ENCODE results near the gene NUDCD3. TPM values are rescaled to one million over a fixed set of nuclear protein-coding genes. Genes with fewer than 3 reads are reported as not detected.

Gene NUDCD3
- polyA plus RNA-seq, 3 donors, result 88.7 to 90.7 (median 90.4) TPM

DNA sequence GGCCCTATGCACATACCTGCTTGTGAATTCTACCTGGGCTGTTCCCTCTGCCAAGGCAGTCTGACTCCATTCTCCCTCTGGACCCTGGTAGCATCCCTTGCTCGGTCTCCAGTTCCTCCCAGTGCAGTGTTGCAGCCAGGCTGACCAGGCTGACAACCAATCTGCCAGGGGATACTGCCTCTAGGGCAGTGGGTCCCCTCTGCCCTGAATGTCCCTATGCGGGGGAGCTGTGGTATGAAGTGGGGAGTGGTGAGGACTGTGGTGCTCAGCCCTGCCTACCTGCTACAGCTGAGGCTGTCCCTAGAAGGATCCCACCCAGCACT lies 117.1 kb downstream of the NUDCD3 start:
- no peak for DNase-seq (ENCODE audit: low read depth in 3 of 3, low spot score in 2 of 3)

DNA sequence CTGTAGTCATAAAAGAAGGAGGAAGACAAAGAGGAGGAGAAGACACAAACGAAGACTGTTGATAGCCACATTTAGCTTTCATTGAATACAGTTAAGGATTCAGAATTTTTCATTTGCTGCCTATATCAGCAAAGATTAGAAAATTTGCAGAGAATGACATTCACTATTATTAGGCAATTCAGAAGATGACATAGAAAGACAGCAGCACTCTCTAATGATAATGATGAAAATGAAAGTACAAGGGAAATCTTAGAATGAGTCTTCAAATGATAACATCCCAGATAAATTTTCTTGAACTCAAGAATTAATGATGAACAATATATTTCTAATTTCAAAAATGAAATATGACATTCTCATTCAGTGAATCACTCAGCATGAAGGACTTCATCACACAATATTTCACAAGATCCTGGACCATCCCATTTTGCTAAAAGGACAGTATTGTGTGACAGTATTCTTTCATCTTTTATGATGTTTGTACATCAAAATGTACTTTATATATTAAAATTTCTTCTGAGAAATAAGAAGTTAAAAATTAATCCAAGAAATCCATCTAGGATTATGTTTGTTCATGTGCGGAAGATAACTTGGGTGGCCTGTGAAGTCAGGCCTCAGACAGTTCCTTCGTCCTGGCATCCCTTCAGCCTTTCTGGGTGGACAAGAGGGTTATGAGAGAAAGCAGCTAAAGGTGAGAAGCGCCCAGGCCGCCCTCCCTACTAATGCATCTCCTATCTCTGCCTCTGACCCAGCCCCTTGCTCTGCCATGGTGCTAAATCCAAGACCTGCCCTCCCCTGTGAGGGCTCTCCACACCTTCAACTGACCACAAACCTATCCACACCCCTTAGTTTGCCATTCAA lies 117.7 kb downstream of the NUDCD3 start:
- no peak for DNase-seq (ENCODE audit: low read depth in 3 of 3, low spot score in 2 of 3)

DNA sequence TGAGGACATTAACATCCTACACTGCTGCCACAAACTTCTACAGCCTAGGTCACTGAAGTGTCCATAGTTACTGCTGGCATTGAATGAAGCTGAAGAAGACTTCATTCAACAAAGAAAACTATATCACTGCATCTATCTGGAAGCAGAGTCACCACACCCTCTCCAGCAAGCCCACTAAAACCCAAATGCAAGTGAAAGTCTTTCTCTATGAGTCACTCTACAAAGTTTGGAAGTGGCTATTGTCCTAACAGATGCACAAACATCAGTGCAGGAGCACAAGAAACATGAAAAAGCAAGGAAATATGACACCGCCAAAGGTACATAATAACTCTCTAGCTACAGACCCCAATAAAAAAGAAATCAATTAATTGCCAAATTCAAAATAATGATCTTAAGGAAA lies 121.6 kb downstream of the NUDCD3 start:
- no peak for DNase-seq (ENCODE audit: low read depth in 3 of 3, low spot score in 2 of 3)

DNA sequence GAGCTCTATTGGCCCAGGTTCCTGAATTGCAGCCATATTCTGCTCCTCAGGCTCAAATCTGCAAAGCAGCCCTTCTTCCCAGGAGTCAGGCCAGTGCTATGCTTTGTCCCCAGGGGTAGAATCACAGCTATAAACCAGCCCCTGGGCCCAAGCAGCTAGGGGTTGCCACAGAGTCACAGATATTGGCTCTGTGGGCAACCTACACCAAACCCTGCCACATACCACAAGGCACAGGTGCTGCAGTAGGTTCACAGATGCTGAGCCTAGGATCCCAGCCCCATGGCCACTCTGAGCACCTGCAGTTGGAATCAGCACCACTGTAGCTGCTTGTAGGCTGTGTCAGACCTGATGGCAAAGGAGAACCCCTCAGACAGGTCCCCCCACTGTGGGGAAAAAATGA lies 122.0 kb downstream of the NUDCD3 start:
- no peak for DNase-seq (ENCODE audit: low read depth in 3 of 3, low spot score in 2 of 3)

DNA sequence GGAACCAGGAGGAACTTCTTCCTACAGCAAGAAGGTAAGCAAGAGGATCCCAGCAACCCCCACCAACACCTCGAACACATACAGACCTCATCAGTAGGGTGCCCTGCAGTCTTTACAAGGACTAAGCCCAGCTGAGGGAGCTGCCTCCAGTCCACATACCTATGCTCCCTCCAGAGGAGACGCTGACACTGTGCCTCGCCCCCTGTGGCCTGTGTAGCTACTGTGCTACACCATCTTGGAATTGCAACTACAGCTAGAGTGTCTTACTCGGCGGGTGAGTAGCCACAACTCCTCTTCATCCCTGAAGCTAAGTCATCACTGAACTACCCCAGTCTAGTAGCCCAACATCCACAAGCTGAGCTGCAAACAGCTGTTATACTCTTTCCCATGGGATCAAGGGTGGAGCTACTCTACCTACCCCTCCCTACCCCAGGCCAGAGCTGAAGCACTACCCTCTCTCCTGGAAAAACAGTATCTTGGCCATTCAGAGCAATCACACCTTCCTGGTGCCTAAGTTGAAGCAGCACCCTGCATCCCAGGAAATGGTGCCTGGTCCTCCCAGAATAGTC lies 122.9 kb downstream of the NUDCD3 start:
- DNase-seq (ENCODE audit: low read depth in 3 of 3, low spot score in 2 of 3), result no peak

DNA sequence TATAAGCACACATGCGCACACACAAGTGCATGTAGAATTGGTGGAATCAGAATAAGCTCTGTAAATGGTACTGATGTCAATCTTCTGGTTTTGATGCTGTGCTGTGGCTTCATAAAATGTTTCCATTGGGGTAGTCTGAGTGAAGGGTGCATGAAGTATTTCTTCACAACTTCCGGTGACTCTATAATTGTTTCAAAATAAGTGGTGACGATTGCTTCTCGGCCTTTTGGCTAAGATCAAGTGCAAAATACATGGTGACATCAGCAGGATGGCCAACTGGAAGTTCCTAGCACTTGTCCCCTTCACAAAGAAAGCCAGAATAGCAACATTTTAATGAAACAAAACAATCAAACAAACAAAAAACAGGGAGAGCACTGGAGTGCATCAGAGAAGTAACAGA lies 123.5 kb downstream of the NUDCD3 start:
- no peak for DNase-seq (ENCODE audit: low read depth in 3 of 3, low spot score in 2 of 3)

DNA sequence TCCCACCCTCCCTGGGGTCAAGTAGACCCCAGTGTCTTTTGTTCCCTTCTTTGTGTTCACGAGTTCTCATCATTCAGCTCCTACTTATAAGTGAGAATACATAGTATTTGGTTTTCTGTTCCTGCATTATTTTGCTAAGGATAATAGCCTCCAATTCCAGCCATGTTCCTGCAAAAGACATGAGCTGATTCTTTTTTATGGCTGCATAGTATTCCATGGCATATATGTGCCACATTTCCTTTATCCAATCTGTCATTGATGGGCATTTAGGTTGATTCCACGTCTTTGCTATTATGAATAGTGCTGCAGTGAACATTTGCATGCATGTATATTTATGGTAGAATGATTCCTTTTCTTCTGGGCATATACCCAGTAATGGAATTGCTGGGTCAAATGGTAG lies 136.8 kb downstream of the NUDCD3 start:
- no peak for DNase-seq (ENCODE audit: low read depth in 3 of 3, low spot score in 2 of 3)

DNA sequence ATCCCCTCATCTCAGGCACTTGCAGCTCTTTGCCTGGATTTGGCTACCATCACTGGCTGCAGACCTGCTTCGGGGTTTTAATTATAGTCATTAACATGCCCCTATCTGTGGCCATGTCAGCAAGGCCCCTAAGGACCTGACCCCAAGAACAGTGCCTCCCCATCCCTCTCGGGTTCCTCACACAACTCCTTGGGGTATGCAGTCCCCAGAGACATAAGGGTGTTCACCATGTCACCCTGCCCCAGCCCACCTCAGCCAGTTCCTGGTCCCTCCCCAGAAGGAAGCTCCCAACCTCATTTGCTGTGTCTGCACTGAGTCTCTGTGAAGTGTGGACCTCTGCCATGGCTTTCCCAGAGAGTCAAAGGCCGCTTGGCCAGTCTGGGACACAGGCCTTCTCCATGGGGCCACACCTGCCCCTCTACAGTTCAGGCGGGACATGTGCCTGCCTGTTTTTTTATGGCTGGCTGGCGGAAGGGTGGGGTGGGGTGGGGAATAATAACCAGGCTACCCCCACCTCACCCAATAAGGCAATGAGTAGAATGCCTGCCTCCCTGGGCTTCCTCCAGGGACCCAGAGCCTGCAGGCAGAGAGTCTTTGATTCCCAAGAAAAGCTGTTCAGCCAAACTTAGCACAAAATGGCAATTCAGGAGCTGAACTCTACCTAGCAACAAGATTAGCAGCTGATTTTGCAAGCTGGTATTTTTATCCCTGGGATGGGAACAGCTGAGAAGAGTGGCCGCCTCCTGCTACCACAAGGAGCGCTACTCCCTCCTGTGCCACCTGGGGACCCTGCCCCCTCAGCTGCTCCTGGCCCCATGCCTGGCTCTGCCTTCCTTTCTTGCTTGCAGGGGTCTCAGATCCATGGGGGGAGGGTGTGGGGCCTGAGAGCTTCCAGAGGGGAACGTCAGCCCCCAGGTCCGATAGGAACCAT lies 141.3 kb downstream of the NUDCD3 start:
- DNase-seq (ENCODE audit: low read depth in 3 of 3, low spot score in 2 of 3), result no peak

DNA sequence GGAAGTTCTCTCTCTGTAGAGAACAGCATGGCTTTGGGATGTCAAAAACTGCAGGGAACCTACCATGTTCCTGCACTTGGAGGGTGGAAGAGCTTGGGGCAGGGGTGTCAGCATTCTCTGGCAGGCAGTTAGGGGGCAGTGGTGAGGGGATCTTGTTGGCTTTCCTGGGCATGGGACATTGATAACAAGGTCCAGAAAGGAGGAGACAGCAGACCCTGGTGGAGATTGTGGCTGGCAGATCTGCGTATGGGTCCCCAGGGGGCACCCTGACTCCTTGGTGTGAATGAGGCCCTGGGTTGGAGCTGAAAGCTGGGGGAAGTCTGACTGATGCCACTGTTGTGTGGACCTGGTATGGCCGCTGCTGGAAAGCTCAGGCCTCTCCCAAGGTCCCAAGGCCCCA lies 142.2 kb downstream of the NUDCD3 start:
- no peak for DNase-seq (ENCODE audit: low read depth in 3 of 3, low spot score in 2 of 3)

DNA sequence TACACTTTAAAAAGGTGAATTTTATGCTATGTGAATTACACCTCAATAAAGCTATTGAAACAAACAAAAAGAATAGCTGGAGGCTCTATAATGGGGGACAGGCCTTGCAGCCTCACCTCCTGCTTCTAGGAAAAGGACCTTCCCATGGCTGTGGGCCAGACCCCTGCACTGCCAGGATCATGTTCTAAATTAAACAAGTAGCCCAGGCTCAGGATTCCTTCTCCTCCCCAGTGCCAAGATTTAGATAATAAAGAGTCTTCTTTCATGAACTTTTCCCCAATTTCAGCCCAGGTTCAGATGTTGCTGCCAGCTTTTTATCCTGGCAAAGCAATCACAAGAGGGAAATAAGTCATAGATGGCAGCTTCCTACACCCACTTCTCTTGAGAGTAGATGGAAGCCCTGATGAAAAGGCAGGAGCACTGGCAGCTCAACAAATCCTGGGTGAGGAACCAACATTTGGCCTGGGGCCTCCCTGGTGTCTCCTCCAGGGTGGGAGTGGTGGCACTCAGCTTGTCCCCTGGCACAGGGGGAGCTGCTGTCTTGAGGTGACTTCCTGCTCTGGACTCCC lies 142.8 kb downstream of the NUDCD3 start:
- DNase-seq (ENCODE audit: low read depth in 3 of 3, low spot score in 2 of 3), result no peak

DNA sequence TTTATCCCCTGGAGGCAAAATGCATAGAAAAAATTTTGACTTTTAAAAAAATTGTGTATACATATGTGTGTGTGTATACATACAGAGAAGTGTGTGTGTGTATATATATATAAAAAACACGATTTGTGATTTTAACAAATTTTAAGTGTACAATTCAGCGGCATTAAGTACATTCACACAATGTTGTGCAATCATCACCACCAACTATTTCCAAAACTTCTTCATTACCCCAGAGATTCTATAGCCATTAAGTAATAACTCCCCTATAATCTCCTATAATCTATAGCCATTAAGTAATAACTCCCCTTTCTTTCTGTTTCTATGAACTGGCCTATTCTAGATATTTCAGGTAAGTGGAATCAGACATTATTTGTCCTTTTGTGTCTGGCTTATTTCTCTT lies 144.4 kb downstream of the NUDCD3 start:
- no peak for DNase-seq (ENCODE audit: low read depth in 3 of 3, low spot score in 2 of 3)

DNA sequence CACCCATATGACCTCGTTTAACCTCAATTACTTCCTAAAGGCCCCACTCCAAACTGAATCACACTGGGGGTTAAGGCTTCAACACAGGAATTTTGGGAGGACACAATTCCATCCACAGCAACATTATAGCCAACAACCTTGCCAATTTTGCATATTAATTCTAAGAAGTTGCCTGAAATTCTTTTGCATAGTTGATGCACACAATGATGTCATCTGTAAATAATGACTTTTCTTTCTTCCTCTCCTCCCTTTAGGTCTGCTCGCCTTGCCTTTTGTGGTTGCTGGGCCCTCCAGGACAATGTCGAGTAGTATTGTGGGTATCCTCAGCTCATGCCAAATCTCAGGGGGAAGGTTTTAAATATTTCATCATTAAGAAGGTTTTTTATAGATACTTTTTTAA lies 149.1 kb downstream of the NUDCD3 start:
- no peak for DNase-seq (ENCODE audit: low read depth in 3 of 3, low spot score in 2 of 3)

DNA sequence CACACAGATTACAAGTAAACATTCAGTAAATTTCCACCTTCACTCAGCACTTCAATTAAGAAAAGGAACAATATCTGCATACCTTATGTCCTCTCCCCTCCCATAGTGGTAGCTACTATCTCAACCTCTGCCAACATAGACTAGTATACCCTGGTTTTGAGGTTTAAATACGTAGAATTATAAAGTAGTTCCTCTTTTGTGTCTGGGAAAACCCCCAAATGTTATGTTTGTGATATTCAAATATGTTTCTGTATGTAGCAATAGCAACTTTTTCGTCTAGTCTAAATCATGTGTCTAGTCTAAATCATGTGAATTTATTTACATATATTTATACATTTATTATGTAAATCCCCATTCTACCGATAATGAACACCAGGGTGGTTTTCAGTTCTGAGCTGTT lies 151.9 kb downstream of the NUDCD3 start:
- DNase-seq (ENCODE audit: low read depth in 3 of 3, low spot score in 2 of 3), result no peak

DNA sequence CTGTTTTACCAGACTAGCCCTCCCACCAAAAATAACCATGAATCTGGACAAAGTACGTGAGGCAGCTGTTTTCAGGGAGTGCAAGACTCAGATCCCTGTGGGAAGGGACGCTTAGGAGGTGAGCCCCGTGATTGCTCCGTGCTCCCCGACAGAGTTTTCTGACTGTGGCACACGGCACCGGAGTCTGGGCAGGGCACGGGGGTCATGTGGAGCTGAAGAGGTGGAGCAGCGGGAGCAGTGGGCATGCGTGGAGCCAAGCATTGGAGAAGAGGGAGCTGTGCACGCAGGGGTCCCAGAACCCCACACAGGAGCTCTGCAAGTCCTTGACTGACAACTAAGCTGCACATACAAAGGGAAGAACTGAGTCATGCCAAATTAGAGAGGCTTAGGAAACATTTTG lies 154.0 kb downstream of the NUDCD3 start:
- DNase-seq (ENCODE audit: low read depth in 3 of 3, low spot score in 2 of 3), result no peak

DNA sequence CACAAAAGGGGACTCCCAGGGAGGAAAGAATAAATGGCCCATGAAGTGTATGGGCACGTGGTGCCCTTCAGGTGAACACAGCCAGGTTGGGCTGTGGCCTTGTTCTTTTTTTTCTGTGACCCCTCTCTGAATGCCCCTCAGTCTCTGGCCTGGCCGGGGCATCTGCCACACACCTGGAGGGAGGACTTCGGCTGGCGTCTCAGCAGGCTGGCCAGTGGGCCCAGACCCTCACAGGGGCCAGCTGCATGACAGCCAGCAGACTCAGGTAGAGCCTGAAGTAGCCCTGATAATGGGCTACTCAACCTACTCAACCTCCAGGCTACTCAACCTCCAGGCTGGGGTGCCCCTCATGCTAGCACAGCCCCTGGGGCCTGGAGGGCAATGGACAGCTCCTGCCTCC lies 155.3 kb downstream of the NUDCD3 start:
- no peak for DNase-seq (ENCODE audit: low read depth in 3 of 3, low spot score in 2 of 3)

DNA sequence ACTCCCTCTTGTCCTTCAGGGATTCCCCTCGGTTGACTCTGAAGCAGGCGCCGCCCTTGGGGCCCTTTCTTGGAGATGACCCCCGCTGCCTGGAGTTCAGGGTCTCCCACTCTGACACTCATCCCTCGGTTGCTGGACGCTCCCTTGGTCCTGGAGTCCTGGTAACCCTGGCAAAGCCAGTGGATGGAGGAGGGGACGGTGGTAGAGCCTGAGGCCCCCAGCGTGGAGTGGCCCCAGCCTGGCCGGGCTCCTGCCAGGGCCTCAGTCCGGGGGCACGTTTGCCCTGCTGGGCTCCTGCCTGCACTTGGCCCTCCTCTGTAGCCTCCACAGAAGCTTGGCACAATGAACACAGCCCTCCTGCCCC lies 155.7 kb downstream of the NUDCD3 start:
- no peak for DNase-seq (ENCODE audit: low read depth in 3 of 3, low spot score in 2 of 3)

DNA sequence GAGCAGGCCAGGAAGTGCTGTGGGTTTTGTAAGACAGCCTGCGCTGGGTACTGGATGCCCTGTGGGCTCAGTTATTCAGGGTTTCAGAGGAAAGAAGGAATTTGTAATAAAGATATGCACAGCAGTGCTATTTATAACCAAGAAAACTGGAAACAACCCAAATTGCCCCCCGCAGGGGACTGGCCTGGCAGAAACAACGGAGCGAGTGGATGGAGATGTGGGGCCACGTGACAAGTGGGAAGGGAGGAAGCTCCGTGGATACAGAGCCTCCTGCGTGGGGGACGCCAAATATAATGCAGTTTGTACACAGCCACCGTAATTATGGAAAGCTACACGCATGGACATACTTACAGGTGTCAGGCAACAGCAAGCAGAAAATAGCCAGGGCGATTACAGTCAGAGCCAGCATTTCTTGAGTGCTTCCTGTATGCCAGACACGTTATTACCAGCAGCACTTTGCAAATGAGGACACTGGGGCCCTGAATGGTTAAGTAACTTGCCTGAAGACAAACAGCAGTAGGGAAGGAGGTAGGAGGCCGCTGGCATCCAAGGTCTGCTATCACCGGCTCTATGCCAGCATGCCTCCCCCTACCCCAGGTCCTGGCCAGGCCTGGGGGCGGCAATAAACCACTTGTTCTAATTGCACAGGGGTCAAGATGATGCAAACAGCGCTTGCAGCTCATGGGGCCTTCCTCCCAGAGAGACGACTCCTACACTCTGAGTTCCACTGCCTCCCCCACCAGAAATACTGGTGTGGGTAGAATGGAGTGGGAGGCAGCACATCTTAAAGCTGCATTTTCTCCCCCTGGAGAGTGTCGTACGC lies 156.3 kb downstream of the NUDCD3 start:
- no peak for DNase-seq (ENCODE audit: low read depth in 3 of 3, low spot score in 2 of 3)

DNA sequence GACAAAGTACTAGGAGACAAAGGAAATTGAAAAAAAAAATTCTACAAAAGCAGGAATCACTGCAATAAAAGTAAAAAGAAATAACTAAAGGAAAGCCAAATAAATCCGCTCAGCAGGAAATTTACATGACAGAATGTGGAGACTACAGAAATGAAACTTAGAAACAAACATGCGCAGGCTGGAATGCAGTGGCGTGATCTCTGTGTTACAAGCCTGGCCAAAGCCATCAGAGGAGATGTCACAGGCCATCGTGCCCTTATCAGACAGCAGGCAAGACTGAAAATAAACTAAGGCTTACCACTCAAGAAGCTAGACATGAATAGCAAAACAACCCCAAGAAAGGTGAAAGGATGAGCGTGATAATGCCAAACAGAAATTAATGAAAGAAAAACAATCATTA lies 158.8 kb downstream of the NUDCD3 start:
- no peak for DNase-seq (ENCODE audit: low read depth in 3 of 3, low spot score in 2 of 3)

DNA sequence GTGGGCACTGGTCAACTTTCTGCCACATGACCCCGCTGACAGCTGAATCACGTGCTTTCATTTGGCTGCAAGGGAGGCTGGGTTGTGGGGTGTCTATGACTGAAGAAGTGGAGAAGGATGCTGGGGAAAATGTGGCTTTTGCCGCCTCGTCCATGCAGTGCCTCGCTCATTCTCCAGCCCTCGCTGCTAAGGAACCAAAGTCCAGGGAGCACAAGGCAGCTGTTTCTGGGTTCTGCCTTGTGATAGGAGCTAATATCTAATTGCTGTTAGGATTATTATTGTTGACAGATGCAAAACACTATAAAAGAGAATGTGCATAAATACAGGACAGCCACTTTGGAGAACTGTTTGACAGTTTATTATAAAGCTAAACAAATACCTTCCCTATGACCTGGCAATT lies 160.1 kb downstream of the NUDCD3 start:
- no peak for DNase-seq (ENCODE audit: low read depth in 3 of 3, low spot score in 2 of 3)

DNA sequence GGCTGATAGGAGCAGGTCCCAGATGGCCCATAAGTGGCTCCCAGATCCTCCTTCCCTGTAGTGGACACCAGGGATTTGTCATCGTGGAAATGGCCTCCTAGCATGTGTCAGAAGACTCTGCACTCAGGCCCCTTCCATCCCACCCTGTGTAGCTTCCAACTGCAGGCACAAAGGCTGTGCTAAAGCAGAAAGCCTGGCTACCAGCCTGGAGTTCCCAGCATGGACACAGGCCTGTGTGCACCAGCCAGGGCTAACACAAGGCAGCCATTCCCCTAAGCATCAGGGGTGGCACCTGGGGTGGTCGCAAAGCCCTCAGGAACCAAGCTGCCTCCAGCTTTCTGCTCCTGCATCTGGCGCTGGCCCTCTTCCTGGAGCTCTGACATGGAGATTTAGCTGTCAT lies 160.6 kb downstream of the NUDCD3 start:
- DNase-seq (ENCODE audit: low read depth in 3 of 3, low spot score in 2 of 3), result no peak

Data from right renal cortex interstitium (tissue), 3 donors.